ENCODE results near the gene TLE3. TPM values are rescaled to one million over a fixed set of nuclear protein-coding genes. Genes with fewer than 3 reads are reported as not detected.

The TLE3 gene
- total RNA-seq, 1 donor from 2014 or later, result 28.8 TPM

DNA sequence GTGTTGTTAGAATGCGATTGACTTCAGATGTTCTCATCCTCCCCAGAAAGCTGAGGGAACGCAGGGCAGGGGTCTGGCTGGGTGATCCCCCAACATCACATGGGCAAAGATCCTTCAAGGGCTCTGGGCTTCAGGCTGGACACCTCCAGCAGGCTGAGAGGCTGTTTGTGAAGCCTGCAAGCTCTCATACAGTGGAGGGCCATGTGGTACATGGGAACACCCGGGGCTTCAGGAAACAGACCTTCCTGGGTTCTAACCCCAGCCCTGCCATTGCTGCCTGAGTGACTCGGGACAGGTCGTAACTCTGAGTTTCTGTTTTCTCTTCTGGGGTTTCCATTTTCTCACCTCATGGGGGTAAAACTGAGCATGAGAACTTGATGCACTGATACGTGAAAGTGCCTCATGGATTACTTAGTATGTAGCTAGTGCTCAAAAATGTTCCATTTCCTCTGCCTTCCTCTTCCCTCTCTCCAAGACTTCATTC lies 81.2 kb downstream of the TLE3 start:
- H3K27ac Mint-ChIP-seq (ENCODE audit: unreplicated experiment), result no peak overlapping the region
- DNase-seq (ENCODE audit: extremely low spot score, unreplicated experiment), result no peak
- no peaks in the 10 kb centered on the region for H3K4me1 Mint-ChIP-seq (ENCODE audit: unreplicated experiment)
- H3K9me3 Mint-ChIP-seq (ENCODE audit: unreplicated experiment), result no peaks in the 10 kb centered on the region
- no peaks in the 10 kb centered on the region for H3K36me3 Mint-ChIP-seq (ENCODE audit: unreplicated experiment)
- TF ChIP-seq, protein P1, sequence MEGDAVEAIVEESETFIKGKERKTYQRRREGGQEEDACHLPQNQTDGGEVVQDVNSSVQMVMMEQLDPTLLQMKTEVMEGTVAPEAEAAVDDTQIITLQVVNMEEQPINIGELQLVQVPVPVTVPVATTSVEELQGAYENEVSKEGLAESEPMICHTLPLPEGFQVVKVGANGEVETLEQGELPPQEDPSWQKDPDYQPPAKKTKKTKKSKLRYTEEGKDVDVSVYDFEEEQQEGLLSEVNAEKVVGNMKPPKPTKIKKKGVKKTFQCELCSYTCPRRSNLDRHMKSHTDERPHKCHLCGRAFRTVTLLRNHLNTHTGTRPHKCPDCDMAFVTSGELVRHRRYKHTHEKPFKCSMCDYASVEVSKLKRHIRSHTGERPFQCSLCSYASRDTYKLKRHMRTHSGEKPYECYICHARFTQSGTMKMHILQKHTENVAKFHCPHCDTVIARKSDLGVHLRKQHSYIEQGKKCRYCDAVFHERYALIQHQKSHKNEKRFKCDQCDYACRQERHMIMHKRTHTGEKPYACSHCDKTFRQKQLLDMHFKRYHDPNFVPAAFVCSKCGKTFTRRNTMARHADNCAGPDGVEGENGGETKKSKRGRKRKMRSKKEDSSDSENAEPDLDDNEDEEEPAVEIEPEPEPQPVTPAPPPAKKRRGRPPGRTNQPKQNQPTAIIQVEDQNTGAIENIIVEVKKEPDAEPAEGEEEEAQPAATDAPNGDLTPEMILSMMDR (IDR thresholded peaks at IDR 0.05), result no peak
- H3K4me3 Mint-ChIP-seq (ENCODE audit: unreplicated experiment), result no peak overlapping the region
- peaks cover 66% of the 10 kb centered on the region for H3K27me3 Mint-ChIP-seq (ENCODE audit: unreplicated experiment)

GRCh38 chr15:70014860-70015490 lies 82.7 kb downstream of the TLE3 start:
- H3K27me3 Mint-ChIP-seq (ENCODE audit: unreplicated experiment), result peaks cover 56% of the 10 kb centered on the region
- H3K4me1 Mint-ChIP-seq (ENCODE audit: unreplicated experiment), result no peaks in the 10 kb centered on the region
- DNase-seq (ENCODE audit: extremely low spot score, unreplicated experiment), result no peak
- H3K27ac Mint-ChIP-seq (ENCODE audit: unreplicated experiment), result no peak overlapping the region
- no peaks in the 10 kb centered on the region for H3K36me3 Mint-ChIP-seq (ENCODE audit: unreplicated experiment)
- no peaks in the 10 kb centered on the region for H3K9me3 Mint-ChIP-seq (ENCODE audit: unreplicated experiment)
- TF ChIP-seq, protein P1 (IDR thresholded peaks at IDR 0.05), result no peak
- H3K4me3 Mint-ChIP-seq (ENCODE audit: unreplicated experiment), result no peak overlapping the region

DNA sequence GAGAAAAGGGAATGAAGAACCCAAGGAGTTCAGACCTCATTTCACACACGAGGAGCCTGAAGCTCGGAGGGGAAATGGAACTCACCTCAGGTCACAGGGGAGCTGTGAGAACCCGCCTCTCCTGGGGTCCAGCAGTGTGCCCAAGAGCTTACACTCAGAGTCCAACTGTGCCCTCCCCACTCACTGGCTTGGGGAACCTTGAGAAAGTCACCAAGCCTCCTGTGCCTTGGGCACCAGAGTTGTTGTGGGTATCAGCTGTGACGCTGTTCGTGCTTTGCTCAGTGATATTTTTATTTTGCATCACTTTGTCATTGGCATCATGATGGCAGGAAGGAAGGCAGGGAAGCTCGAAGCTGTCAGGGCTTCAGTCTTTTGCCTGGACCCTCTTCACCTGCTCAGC lies 83.4 kb downstream of the TLE3 start:
- H3K9me3 Mint-ChIP-seq (ENCODE audit: unreplicated experiment), result no peaks in the 10 kb centered on the region
- H3K4me1 Mint-ChIP-seq (ENCODE audit: unreplicated experiment), result no peaks in the 10 kb centered on the region
- peaks cover 58% of the 10 kb centered on the region for H3K27me3 Mint-ChIP-seq (ENCODE audit: unreplicated experiment)
- no peak for DNase-seq (ENCODE audit: extremely low spot score, unreplicated experiment)
- no peak overlapping the region for H3K4me3 Mint-ChIP-seq (ENCODE audit: unreplicated experiment)
- H3K27ac Mint-ChIP-seq (ENCODE audit: unreplicated experiment), result no peak overlapping the region
- TF ChIP-seq, protein P1 (IDR thresholded peaks at IDR 0.05), result no peak
- H3K36me3 Mint-ChIP-seq (ENCODE audit: unreplicated experiment), result no peaks in the 10 kb centered on the region

DNA sequence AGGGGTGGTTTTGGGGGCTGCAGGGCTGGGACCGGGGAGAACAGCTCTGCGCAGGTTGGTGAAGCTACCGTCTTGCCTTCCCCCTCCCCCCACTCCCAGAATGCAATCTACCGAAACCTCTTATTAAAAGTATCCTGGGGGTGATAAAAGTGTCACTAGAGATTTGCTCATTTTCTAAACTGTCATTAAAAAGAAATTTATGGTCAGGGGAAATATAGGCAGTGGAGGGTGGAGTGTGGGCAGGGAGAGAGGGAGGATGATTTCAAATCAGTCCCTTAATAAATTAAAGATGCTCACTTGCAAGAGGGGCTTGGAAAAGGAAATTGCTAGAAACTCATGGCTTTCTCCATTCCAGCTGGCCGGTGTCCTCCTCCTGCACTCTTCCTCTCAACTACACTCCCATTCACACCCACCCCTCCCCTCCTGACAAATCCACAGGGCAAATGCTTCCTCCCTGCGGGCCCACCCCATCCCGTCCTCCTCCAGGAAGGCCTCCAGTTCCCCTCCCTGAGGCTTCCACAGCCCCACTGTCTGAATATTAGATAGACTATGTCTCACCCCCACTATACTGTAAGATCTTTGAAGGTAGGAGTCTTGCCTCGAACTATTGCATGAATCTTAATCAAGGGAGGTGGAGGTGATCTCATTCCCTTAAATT lies 83.9 kb downstream of the TLE3 start:
- H3K27me3 Mint-ChIP-seq (ENCODE audit: unreplicated experiment), result peaks cover 58% of the 10 kb centered on the region
- H3K36me3 Mint-ChIP-seq (ENCODE audit: unreplicated experiment), result no peaks in the 10 kb centered on the region
- H3K9me3 Mint-ChIP-seq (ENCODE audit: unreplicated experiment), result no peaks in the 10 kb centered on the region
- TF ChIP-seq, protein P1 (IDR thresholded peaks at IDR 0.05), result no peak
- no peak overlapping the region for H3K27ac Mint-ChIP-seq (ENCODE audit: unreplicated experiment)
- no peak for DNase-seq (ENCODE audit: extremely low spot score, unreplicated experiment)
- no peaks in the 10 kb centered on the region for H3K4me1 Mint-ChIP-seq (ENCODE audit: unreplicated experiment)
- no peak overlapping the region for H3K4me3 Mint-ChIP-seq (ENCODE audit: unreplicated experiment)

DNA sequence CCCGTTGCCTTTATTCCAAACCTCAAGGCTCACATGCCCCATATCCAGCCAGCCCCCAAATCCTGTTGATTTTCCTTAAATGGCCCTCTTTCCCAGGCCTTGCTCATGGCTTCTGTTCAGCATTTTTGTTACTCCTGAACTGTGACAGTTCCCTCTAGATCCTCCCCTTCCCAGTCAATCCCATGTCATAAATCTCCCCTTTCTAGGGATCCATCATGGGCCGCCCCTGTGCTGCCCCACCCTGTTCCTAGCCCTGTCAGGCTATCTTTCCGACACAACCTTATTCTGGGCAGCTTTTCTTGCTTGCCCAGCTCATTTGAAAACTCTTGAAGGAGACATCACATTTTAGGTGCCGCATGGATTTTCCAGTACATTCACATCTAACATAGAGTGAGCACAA lies 84.8 kb downstream of the TLE3 start:
- Mint-ChIP-seq H3K36me3 (ENCODE audit: unreplicated experiment) (no peaks in the 10 kb centered on the region), H3K27ac (ENCODE audit: unreplicated experiment) (no peak overlapping the region), H3K4me1 (ENCODE audit: unreplicated experiment) (no peaks in the 10 kb centered on the region), H3K4me3 (ENCODE audit: unreplicated experiment) (no peak overlapping the region), H3K27me3 (ENCODE audit: unreplicated experiment) (peaks cover 57% of the 10 kb centered on the region), H3K9me3 (ENCODE audit: unreplicated experiment) (no peaks in the 10 kb centered on the region)
- TF ChIP-seq, protein P1 (IDR thresholded peaks at IDR 0.05), result no peak
- no peak for DNase-seq (ENCODE audit: extremely low spot score, unreplicated experiment)

Measured in osteocyte (in vitro differentiated cells).